Activated B cell treated with CpG ODN at 0.5 μM for 24 hours (primary cell): ENCODE results near the gene NFKBIA. TPM values are rescaled to one million over a fixed set of nuclear protein-coding genes. Genes with fewer than 3 reads are reported as not detected.

ENCODE experiments used
- ATAC-seq: fragments of 200-7000 bp; cut with Tn5 transposase; one replicate; pipeline ENCODE4 v1.10.0; 2021; ENCODE audit warnings: low read depth, mild to moderate bottlenecking, moderate library complexity
- CTCF ChIA-PET: fragments of 350-600 bp; sonication (Branson Sonifier 250); formaldehyde crosslinking; loops from one replicate; lab custom pipeline; 2021; ENCODE audit warnings: antibody characterized with exemption; lab: Charles Lee
- POLR2A ChIA-PET: fragments of 350-600 bp; sonication (Branson Sonifier 250); formaldehyde crosslinking; loops from one replicate; lab custom pipeline; 2021; ENCODE audit warnings: antibody characterized with exemption; lab: Charles Lee
- DNase-seq: peaks from one replicate; pipeline ENCODE4 v3.0.0; 2022
- H3K27ac Mint-ChIP-seq: one replicate; pipeline ENCODE4 v1.8.0; 2020; ENCODE audit warnings: mixed read lengths
- H3K27me3 Mint-ChIP-seq: one replicate; pipeline ENCODE4 v1.8.0; 2021; ENCODE audit warnings: mixed read lengths
- H3K36me3 Mint-ChIP-seq: one replicate; pipeline ENCODE4 v1.8.0; 2021; ENCODE audit warnings: low read depth, mixed read lengths
- H3K4me1 Mint-ChIP-seq: one replicate; pipeline ENCODE4 v1.8.0; 2021; ENCODE audit warnings: mixed read lengths
- H3K4me3 Mint-ChIP-seq: one replicate; pipeline ENCODE4 v1.8.0; 2020; ENCODE audit warnings: mild to moderate bottlenecking, mixed read lengths
- H3K9me3 Mint-ChIP-seq: one replicate; pipeline ENCODE4 v1.8.0; 2020; ENCODE audit warnings: mixed read lengths
- CTCF ChIP-seq: fragments of 200-600 bp; IDR thresholded peaks from one replicate; pipeline ENCODE4 v1.8.0; 2022; ENCODE audit warnings: antibody characterized with exemption, mild to moderate bottlenecking
- intact Hi-C: fragments of 100-400 bp; cut with micrococcal nuclease; formaldehyde crosslinking; loops from one replicate; pipeline ENCODE4 v1.15.1; 2024
- total RNA-seq: library from RNA; stranded (reverse); gene quantifications from 2 replicates; pipeline ENCODE4 v1.2.3, GENCODE V29; 2022

NFKBIA gene
- total RNA-seq, 1 donor from 2014 or later: 515 TPM

- TF ChIP-seq CTCF: no peak
- Mint-ChIP-seq H3K9me3 (no peaks in the 10 kb centered on the region), H3K27ac (peak overlapping the region; percentile 88), H3K4me3 (peak overlapping the region; percentile 96), H3K36me3 (peaks cover 54% of the 10 kb centered on the region), H3K4me1 (peaks cover 74% of the 10 kb centered on the region), H3K27me3 (no peaks in the 10 kb centered on the region)
- ChIA-PET CTCF (interaction anchor here (0.8 to 4.3 kb wide), 3 partner anchors 106 to 172 kb away, joined by 3 to 47 read pairs (median 22); no protein-coding TSS in a partner anchor), POLR2A (interaction anchor here (0.6 to 9.9 kb wide), 17 partner anchors 8 to 537 kb away, joined by 3 to 211 read pairs (median 21); partner anchors contain the start of genes FAM177A1, PPP2R3C, PRORP and PSMA6)
- intact Hi-C loops: loop anchor here (2.0 to 5.0 kb wide), 2 partner anchors 62 to 865 kb away; partner anchors contain the start of gene EAPP
- ATAC-seq: no peak
- no peak for DNase-seq
Observed at GRCh38 chr14:35402323-35403113, 2.0 kb downstream of the NFKBIA start.

GRCh38 chr14:35401422-35402265, 2.9 kb downstream of the NFKBIA start:
- Mint-ChIP-seq H3K4me3 (peak overlapping the region; percentile 96), H3K36me3 (peaks cover 54% of the 10 kb centered on the region)
- no peak for DNase-seq

DNA sequence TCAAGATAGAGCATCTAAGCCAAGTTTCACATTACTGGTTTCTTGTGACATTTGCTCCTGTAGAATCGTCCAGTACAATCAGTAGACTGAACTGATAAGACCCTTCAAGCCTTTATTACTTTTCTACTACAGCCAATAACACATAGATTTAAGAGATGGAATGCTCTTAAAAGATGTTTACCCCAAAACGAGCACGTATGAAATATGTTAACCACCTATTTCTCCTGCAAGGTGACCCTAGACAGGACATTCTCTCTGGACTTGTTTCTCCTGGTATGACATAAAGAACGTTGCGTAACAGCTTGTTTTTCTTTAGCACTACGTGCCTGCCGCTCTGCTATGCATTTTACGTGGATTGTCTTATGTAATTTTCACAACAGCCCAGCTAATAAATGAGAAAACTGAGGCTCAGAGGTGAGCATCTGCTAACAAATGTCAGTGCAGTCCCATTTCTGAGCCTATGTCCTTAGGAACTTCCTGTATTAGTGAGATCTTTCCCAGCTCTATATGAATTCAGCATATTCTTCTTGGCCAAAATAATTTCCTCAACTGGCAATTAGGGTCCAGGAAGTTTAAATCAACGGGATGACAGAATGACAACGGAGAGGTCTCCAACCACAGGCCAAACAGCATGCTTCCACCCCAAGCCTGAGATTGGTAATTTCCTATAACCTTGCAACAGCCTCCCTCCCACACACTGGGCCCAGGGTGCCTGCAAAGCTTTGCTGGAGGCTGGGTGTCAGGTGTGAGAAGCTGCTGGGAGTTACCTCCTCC, 3.7 kb downstream of the NFKBIA start:
- no peak for TF ChIP-seq CTCF
- ATAC-seq: no peak
- H3K4me1 Mint-ChIP-seq: peaks cover 66% of the 10 kb centered on the region

More at GRCh38 chr14:35401422-35402265, 2.9 kb downstream of the NFKBIA start:
- ChIA-PET POLR2A (interaction anchor here (0.6 to 9.9 kb wide), 11 partner anchors 13 to 536 kb away, joined by 3 to 211 read pairs (median 6); partner anchors contain the start of genes FAM177A1, PRORP and PSMA6), CTCF (interaction anchor here (0.8 kb wide), 1 partner anchor 105 kb away, joined by 3 read pairs; no protein-coding TSS in a partner anchor)
- Mint-ChIP-seq H3K27me3 (no peaks in the 10 kb centered on the region), H3K4me1 (peaks cover 72% of the 10 kb centered on the region), H3K9me3 (no peaks in the 10 kb centered on the region), H3K27ac (peak overlapping the region; percentile 88)
- intact Hi-C loops: loop anchor here (2.0 to 5.0 kb wide), 2 partner anchors 61 to 864 kb away; partner anchors contain the start of gene EAPP
- no peak for ATAC-seq
- no peak for TF ChIP-seq CTCF

DNA sequence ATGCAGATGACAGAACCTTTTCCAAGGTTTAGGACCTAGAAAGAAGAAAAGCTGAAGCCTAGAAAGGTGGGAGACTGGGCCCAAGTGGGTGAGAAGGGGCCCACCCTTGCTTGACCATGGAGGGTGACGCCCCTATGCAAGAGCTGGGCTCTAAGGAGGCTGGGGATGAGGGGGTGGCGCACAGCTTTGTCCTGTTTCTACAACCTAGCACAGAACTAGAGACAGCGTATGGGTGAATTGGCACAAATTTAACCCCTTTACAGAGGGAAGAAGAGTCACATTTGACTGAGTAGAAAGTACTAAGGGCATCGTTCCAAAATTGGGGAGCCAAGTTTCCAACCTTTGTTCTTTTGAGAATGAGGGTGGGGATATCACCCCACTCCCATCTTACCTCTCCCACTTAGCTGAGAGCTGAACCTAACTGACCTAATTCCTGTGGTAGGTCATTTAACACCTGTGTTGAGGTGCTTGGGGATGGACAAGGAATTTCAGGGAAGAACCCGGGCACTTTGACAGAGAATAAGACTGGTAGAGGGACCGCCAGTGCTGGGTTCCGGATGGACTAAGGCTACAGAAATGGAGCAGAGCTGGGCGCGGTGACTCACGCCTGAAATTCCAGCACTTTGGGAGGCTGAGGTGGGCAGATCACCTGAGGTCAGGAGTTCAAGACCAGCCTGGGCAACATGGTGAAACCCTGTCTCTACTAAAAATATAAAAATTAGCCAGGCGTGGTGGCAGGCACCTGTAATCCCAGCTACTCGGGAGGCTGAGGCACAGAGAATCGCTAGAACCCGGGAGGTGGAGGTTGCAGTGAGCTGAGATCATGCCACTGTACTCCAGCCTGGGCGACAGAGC, 5.2 kb downstream of the NFKBIA start:
- Mint-ChIP-seq H3K36me3 (peaks cover 51% of the 10 kb centered on the region), H3K27ac (peak overlapping the region; percentile 84), H3K4me3 (peak overlapping the region; percentile 61), H3K27me3 (no peaks in the 10 kb centered on the region), H3K4me1 (peaks cover 59% of the 10 kb centered on the region), H3K9me3 (no peaks in the 10 kb centered on the region)
- intact Hi-C loops: no loop called here
- DNase-seq (no peak), ATAC-seq (no peak)
- CTCF ChIA-PET: interaction anchor here (1.0 kb wide), 1 partner anchor 170 kb away, joined by 4 read pairs; no protein-coding TSS in a partner anchor
- POLR2A ChIA-PET: interaction anchor here (0.6 to 9.9 kb wide), 12 partner anchors 15 to 169 kb away, joined by 3 to 191 read pairs (median 4); partner anchors contain the start of gene PSMA6
- TF ChIP-seq CTCF: no peak

More for the DNA sequence above, 3.7 kb downstream of the NFKBIA start:
- H3K4me3 Mint-ChIP-seq: peak overlapping the region; percentile 96
- POLR2A ChIA-PET: interaction anchor here (0.5 to 9.9 kb wide), 11 partner anchors 12 to 687 kb away, joined by 3 to 191 read pairs (median 4); partner anchors contain the start of genes FAM177A1 and PSMA6
- no peaks in the 10 kb centered on the region for H3K9me3 Mint-ChIP-seq
- no peaks in the 10 kb centered on the region for H3K27me3 Mint-ChIP-seq
- peak overlapping the region; percentile 32 for H3K27ac Mint-ChIP-seq
- CTCF ChIA-PET: no interaction called here
- intact Hi-C loops: loop anchor here (5.0 kb wide), 1 partner anchor 864 kb away; the partner anchor contains the start of gene EAPP
- no peak for DNase-seq
- peaks cover 54% of the 10 kb centered on the region for H3K36me3 Mint-ChIP-seq
